GM23248 (cell line): Measurements from ENCODE around the gene GUCA1A. TPM values are rescaled to one million over a fixed set of nuclear protein-coding genes. Genes with fewer than 3 reads are reported as not detected.
A peak's percentile ranks its signal among the peaks of the same experiment; 100 is the strongest.

Source experiments
- DNase-seq: peaks from one replicate; pipeline ENCODE4 v3.0.0-alpha.2; 2015
- H2AFZ ChIP-seq: fragments of 200-600 bp; sonication (generic); 2 replicates; pipeline ENCODE4 v1.6.1; 2016; ENCODE audit warnings: antibody characterized with exemption
- H3F3A ChIP-seq: fragments of 200-600 bp; sonication (generic); 2 replicates; pipeline ENCODE4 v1.6.1; 2016; ENCODE audit warnings: mild to moderate bottlenecking, antibody characterized with exemption, mixed run types; ENCODE audit not compliant: insufficient read depth
- H3K27ac ChIP-seq: fragments of 200-600 bp; sonication (generic); 2 replicates; pipeline ENCODE4 v1.5.1; 2016; ENCODE audit warnings: mild to moderate bottlenecking
- H3K27me3 ChIP-seq: fragments of 200-600 bp; sonication (generic); replicated peaks from 2 replicates; pipeline ENCODE4 v1.6.1; 2016; ENCODE audit warnings: mild to moderate bottlenecking; ENCODE audit not compliant: insufficient read depth
- H3K36me3 ChIP-seq: fragments of 200-600 bp; sonication (generic); 2 replicates; pipeline ENCODE4 v1.6.1; 2016; ENCODE audit warnings: low read depth, mild to moderate bottlenecking
- H3K4me1 ChIP-seq: fragments of 200-600 bp; sonication (generic); 2 replicates; pipeline ENCODE4 v1.6.1; 2016; ENCODE audit warnings: mild to moderate bottlenecking; ENCODE audit not compliant: insufficient read depth
- H3K4me2 ChIP-seq: fragments of 200-600 bp; sonication (generic); one replicate; pipeline ENCODE4 v1.6.1; 2016; ENCODE audit warnings: mild to moderate bottlenecking; ENCODE audit not compliant: unreplicated experiment
- H3K4me3 ChIP-seq: fragments of 200-600 bp; sonication (generic); 2 replicates; pipeline ENCODE4 v1.5.1; 2016; ENCODE audit warnings: mild to moderate bottlenecking
- H3K79me2 ChIP-seq: fragments of 200-600 bp; sonication (generic); 2 replicates; pipeline ENCODE4 v1.6.1; 2016; ENCODE audit warnings: mild to moderate bottlenecking; ENCODE audit not compliant: insufficient read depth
- H3K9ac ChIP-seq: fragments of 200-600 bp; sonication (generic); 2 replicates; pipeline ENCODE4 v1.6.1; 2016; ENCODE audit warnings: mild to moderate bottlenecking
- H3K9me2 ChIP-seq: fragments of 200-600 bp; sonication (generic); 2 replicates; pipeline ENCODE4 v1.6.1; 2016; ENCODE audit warnings: mixed run types, mild to moderate bottlenecking, moderate library complexity; ENCODE audit not compliant: insufficient read depth
- H3K9me3 ChIP-seq: fragments of 200-600 bp; sonication (generic); one replicate; pipeline ENCODE4 v1.6.1; 2017; ENCODE audit warnings: low read depth
- H4K20me1 ChIP-seq: fragments of 200-600 bp; sonication (generic); 2 replicates; pipeline ENCODE4 v1.6.0; 2016; ENCODE audit not compliant: insufficient read depth
- EZH2 ChIP-seq: fragments of 200-600 bp; sonication (generic); IDR thresholded peaks from 2 replicates; pipeline ENCODE4 v1.6.1; 2018; ENCODE audit warnings: antibody characterized with exemption, mild to moderate bottlenecking; ENCODE audit not compliant: insufficient read depth, poor library complexity, severe bottlenecking
- EZH2phosphoT487 ChIP-seq: fragments of 200-600 bp; sonication (generic); IDR thresholded peaks from 2 replicates; pipeline ENCODE4 v1.6.1; 2018; ENCODE audit warnings: antibody characterized with exemption, moderate library complexity, mild to moderate bottlenecking, low read depth; ENCODE audit not compliant: insufficient read depth
- WGBS, 2 experiments: methylation state at CpG; one replicate each; pipeline ENCODE4 v1.1.6; 2015 to 2017; ENCODE audit warnings: low lambda C conversion rate in 2 of 2, low coverage in 1 of 2; ENCODE audit errors: missing lambda C conversion rate in 2 of 2; 5-methylcytosine and 5-hydroxymethylcytosine counted together
- in situ Hi-C: fragments of 300-500 bp; cut with MboI; formaldehyde crosslinking; loops from 2 replicates; pipeline ENCODE4 v1.15.0; 2020
- polyA plus RNA-seq: library from polyadenylated mRNA; unstranded; fragments of >200 nt; fragmentation: Nextera tagmentation; extraction: Ambion mirVana; gene quantifications from 2 replicates; pipeline ENCODE4 v1.2.1, GENCODE V29; 2016
- total RNA-seq: library from RNA; depleted of rRNA; stranded (reverse); fragments of >200 nt; shearing (Covaris generic); gene quantifications from 2 replicates; pipeline ENCODE4 v1.2.3, GENCODE V29; 2014

GUCA1A gene
- total and polyA plus RNA-seq, 2 experiments from 2014 or later, result not detected

- Histone ChIP-seq H3K4me3 (no peak overlapping the region), H4K20me1 (no peaks in the 10 kb centered on the region), H3K9me3 (no peaks in the 10 kb centered on the region), H3F3A (no peaks in the 10 kb centered on the region; the same call in 1 of the 2 replicates), H3K4me2 (no peak overlapping the region), H3K9ac (peak overlapping the region; percentile 48; the same call in 1 of the 2 replicates), H3K27me3 (no peaks in the 10 kb centered on the region), H3K27ac (peak overlapping the region; percentile 44; the same call in 1 of the 2 replicates), H2AFZ (0 out of 2 replicates have a peak overlapping the region, but pooled peaks have one; percentile 50), H3K9me2 (no peaks in the 10 kb centered on the region), H3K36me3 (no peaks in the 10 kb centered on the region), H3K4me1 (peaks cover 12% of the 10 kb centered on the region), H3K79me2 (no peaks in the 10 kb centered on the region)
- DNase-seq, result peak; percentile 20
- no peak for TF ChIP-seq EZH2
- no peak for TF ChIP-seq EZH2phosphoT487
- 76 to 81% methylated on average over 2 of the region's 2 CpGs for WGBS, 2 experiments
- in situ Hi-C loops, result no loop called here
Measured at GRCh38 chr6:42158631-42159030, 14.5 kb upstream of the GUCA1A start.

DNA sequence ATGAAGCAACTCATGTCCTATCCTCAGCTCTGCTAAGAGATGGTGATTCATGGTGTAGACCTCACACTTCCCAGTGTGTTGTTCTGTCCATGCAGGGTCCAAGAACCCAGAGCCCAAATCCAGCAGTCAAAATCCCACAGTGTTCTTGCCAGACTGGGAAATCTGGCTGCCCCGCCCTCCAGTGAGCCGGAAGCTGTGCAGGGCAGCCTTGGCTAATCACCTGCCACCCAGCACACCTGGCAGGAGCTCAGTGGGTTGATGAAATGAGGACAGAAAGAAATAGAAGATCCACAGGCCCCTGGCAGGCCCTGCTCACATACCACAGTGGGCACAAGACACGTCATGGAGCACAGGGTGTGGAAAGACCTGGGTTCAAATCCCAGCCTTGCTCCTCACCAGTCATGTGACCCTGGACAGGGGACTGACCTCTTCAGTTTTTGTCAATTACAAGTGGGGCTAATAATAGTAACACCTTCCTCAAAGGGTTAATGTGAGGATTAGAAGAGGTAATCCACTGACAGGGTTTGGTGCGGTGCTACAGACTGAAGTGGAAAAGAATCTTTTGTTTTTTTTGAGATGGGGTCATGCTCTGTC is 13.6 kb upstream of the GUCA1A start:
- Histone ChIP-seq H3K36me3 (no peaks in the 10 kb centered on the region), H3K9me2 (no peaks in the 10 kb centered on the region), H2AFZ (no peak overlapping the region), H4K20me1 (no peaks in the 10 kb centered on the region), H3K79me2 (no peaks in the 10 kb centered on the region), H3K9ac (no peak overlapping the region), H3K4me3 (no peak overlapping the region), H3K27me3 (no peaks in the 10 kb centered on the region), H3K27ac (no peak overlapping the region), H3K9me3 (no peaks in the 10 kb centered on the region), H3K4me2 (no peak overlapping the region), H3K4me1 (peaks cover 15% of the 10 kb centered on the region), H3F3A (peaks cover under 1% of the 10 kb centered on the region; the same call in 1 of the 2 replicates)
- in situ Hi-C loops, result no loop called here
- WGBS, 2 experiments, result 61 to 62% methylated on average over 4 of the region's 4 CpGs
- TF ChIP-seq EZH2phosphoT487, result no peak
- no peak for TF ChIP-seq EZH2
- no peak for DNase-seq

DNA sequence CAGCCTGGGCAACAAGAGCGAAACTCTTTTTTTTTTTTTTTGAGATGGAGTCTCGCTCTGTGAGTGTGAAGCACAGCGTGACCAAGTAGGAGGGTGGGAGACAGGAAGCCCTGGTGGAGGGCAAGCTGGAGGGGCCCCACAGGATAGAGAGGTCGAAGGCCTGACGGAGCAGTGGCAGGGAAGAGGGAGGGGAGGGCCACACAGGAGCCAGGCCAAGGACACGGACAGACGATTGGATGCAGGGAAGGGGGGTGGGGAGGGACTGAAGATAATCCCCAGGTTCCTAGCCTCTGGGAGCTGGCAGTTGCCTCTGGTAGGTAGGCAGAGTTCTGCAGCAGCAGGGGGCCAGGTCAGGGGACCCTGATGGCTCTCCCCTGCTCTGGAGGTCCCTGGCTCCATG is 10.8 kb upstream of the GUCA1A start:
- H3K9me2 ChIP-seq, result no peaks in the 10 kb centered on the region
- H3F3A ChIP-seq, result peaks cover 4% of the 10 kb centered on the region; the same call in 1 of the 2 replicates
- peaks cover 22% of the 10 kb centered on the region for H3K4me1 ChIP-seq
- H3K36me3 ChIP-seq, result no peaks in the 10 kb centered on the region
- no peak for DNase-seq
- H3K4me2 ChIP-seq, result no peak overlapping the region
- H3K9ac ChIP-seq, result no peak overlapping the region
- H2AFZ ChIP-seq, result no peak overlapping the region
- H3K79me2 ChIP-seq, result no peaks in the 10 kb centered on the region
- H3K27me3 ChIP-seq, result no peaks in the 10 kb centered on the region
- TF ChIP-seq EZH2phosphoT487 (no peak), EZH2 (no peak)
- WGBS, 2 experiments, result 88 to 94% methylated on average over 6 to 7 of the region's 7 CpGs
- no peaks in the 10 kb centered on the region for H4K20me1 ChIP-seq
- in situ Hi-C loops, result no loop called here
- H3K4me3 ChIP-seq, result no peak overlapping the region
- H3K27ac ChIP-seq, result no peak overlapping the region
- no peaks in the 10 kb centered on the region for H3K9me3 ChIP-seq

GRCh38 chr6:42162812-42163211 is 10.4 kb upstream of the GUCA1A start:
- Histone ChIP-seq H3K9ac (no peak overlapping the region), H3K27me3 (no peaks in the 10 kb centered on the region), H3K9me3 (no peaks in the 10 kb centered on the region), H3K4me3 (no peak overlapping the region), H3K4me1 (peaks cover 18% of the 10 kb centered on the region), H3F3A (peaks cover 4% of the 10 kb centered on the region; the same call in 1 of the 2 replicates), H4K20me1 (no peaks in the 10 kb centered on the region), H2AFZ (no peak overlapping the region), H3K79me2 (no peaks in the 10 kb centered on the region), H3K27ac (no peak overlapping the region), H3K9me2 (no peaks in the 10 kb centered on the region), H3K36me3 (no peaks in the 10 kb centered on the region), H3K4me2 (no peak overlapping the region)
- 87% methylated on average over 12 to 13 of the region's 13 CpGs for WGBS, 2 experiments
- DNase-seq, result no peak
- in situ Hi-C loops, result no loop called here
- TF ChIP-seq EZH2phosphoT487 (no peak), EZH2 (no peak)
